ENCODE measurements around the gene RHOA. TPM values are rescaled to one million over a fixed set of nuclear protein-coding genes. Genes with fewer than 3 reads are reported as not detected.

Gene RHOA
- total and polyA plus RNA-seq, 2 of the 13 experiments (the other 11 are each of a cell fraction or from before 2014, with no cell fraction given), result 131 to 177 TPM

- ATAC-seq (no peak), DNase-seq (ENCODE audit: low spot score) (no peak), FAIRE-seq (no peak)
- Histone ChIP-seq H3K27me3 (ENCODE audit: control insufficient read depth in 1 of 2, insufficient read depth in 2 of 2, low read length in 2 of 2) (no peaks in the 10 kb centered on the region; a peak in 2 of 5 replicates), H4K20me1 (ENCODE audit: insufficient read depth, low read length) (no peaks in the 10 kb centered on the region), H3K4me2 (ENCODE audit: low read depth, low read length) (no peak overlapping the region), H3K27ac (ENCODE audit: extremely low read length, insufficient read depth, low read length) (no peak overlapping the region), H3K9ac (ENCODE audit: insufficient read depth, low read depth, low read length) (no peak overlapping the region), H3K36me3 (replicated peaks in 1 of 2; ENCODE audit: control insufficient read depth in 1 of 2, insufficient read depth in 2 of 2, low read length in 2 of 2) (0 out of 5 replicates have a peak, but pooled peaks cover 0 to 2% of the 10 kb centered on the region in 2 experiments), H3K9me3 (ENCODE audit: low read length) (no peaks in the 10 kb centered on the region), H3K4me1 (ENCODE audit: insufficient read depth, low read length) (peaks cover 45% of the 10 kb centered on the region), H3K79me2 (ENCODE audit: insufficient read depth, low read length) (no peaks in the 10 kb centered on the region), H2AFZ (ENCODE audit: low read length) (no peak overlapping the region), H3K4me3 (replicated peaks in 1 of 3; ENCODE audit: insufficient read depth in 1 of 3, low read depth in 2 of 3, low read length in 3 of 3) (no peak overlapping the region)
- in situ Hi-C loops (cut with HindIII; ENCODE audit: extremely low pct_ligation_motif_present, low pct_unique_long_range_greater_than_20kb) (loop anchor here (25.0 kb wide), 2 partner anchors 90 to 265 kb away; partner anchors contain the start of genes CCDC71, KLHDC8B and USP4), intact Hi-C loops (cut with micrococcal nuclease; ENCODE audit: unreplicated experiment) (no loop called here)
- WGBS (ENCODE audit: low lambda C conversion rate), result 100% methylated on average over 2 of the region's 2 CpGs
- CTCF ChIA-PET (ENCODE audit: low intra/inter-chr PET ratio, low total read pairs), result no interaction called here
- TF ChIP-seq XRCC5 (optimal IDR thresholded peaks at IDR 0.05; ENCODE audit: low read length) (no peak), ZNF75D (CRISPR knock-in tag; IDR thresholded peaks at IDR 0.05; ENCODE audit: borderline replicate concordance) (no peak), ZNF562 (CRISPR knock-in tag; IDR thresholded peaks at IDR 0.05; ENCODE audit: borderline replicate concordance) (no peak), ZNF260 (CRISPR knock-in tag; IDR thresholded peaks at IDR 0.05; ENCODE audit: borderline replicate concordance, low read depth) (no peak)
- TF ChIP-seq, protein P1, sequence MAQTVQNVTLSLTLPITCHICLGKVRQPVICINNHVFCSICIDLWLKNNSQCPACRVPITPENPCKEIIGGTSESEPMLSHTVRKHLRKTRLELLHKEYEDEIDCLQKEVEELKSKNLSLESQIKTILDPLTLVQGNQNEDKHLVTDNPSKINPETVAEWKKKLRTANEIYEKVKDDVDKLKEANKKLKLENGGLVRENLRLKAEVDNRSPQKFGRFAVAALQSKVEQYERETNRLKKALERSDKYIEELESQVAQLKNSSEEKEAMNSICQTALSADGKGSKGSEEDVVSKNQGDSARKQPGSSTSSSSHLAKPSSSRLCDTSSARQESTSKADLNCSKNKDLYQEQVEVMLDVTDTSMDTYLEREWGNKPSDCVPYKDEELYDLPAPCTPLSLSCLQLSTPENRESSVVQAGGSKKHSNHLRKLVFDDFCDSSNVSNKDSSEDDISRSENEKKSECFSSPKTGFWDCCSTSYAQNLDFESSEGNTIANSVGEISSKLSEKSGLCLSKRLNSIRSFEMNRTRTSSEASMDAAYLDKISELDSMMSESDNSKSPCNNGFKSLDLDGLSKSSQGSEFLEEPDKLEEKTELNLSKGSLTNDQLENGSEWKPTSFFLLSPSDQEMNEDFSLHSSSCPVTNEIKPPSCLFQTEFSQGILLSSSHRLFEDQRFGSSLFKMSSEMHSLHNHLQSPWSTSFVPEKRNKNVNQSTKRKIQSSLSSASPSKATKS (CRISPR knock-in tag; IDR thresholded peaks at IDR 0.05), result no peak
- POLR2A ChIA-PET, result interaction anchor here (0.7 to 3.6 kb wide), 3 partner anchors 15 to 88 kb away, joined by 3 to 35 read pairs (median 4); partner anchors contain the start of genes RHOA, TCTA and USP4
- no TSS peak for BruUV-seq (replicated peaks)
These were observed 15.8 kb upstream of the RHOA start for GRCh38 chr3:49427586-49427985.

- peaks cover 3% of the 10 kb centered on the region for H3K79me2 ChIP-seq (ENCODE audit: insufficient read depth, low read length)
- H3K9ac ChIP-seq (ENCODE audit: insufficient read depth, low read depth, low read length), result no peak overlapping the region
- in situ Hi-C loops (cut with HindIII; ENCODE audit: extremely low pct_ligation_motif_present, low pct_unique_long_range_greater_than_20kb) (loop anchor here (25.0 kb wide), 2 partner anchors 88 to 263 kb away; partner anchors contain the start of genes CCDC71, KLHDC8B and USP4), intact Hi-C loops (cut with micrococcal nuclease; ENCODE audit: unreplicated experiment) (no loop called here)
- CTCF ChIA-PET (ENCODE audit: low intra/inter-chr PET ratio, low total read pairs), result no interaction called here
- H3K27me3 ChIP-seq (ENCODE audit: control insufficient read depth in 1 of 2, insufficient read depth in 2 of 2, low read length in 2 of 2), result no peaks in the 10 kb centered on the region; a peak in 2 of 5 replicates
- no peak overlapping the region for H3K27ac ChIP-seq (ENCODE audit: extremely low read length, insufficient read depth, low read length)
- no TSS peak for BruUV-seq (replicated peaks)
- H3K36me3 ChIP-seq (replicated peaks in 1 of 2; ENCODE audit: control insufficient read depth in 1 of 2, insufficient read depth in 2 of 2, low read length in 2 of 2), result peaks cover 0 to 2% of the 10 kb centered on the region in 2 experiments; a peak in 1 of 5 replicates
- POLR2A ChIA-PET, result interaction anchor here (1.4 kb wide), 1 partner anchor 85 kb away, joined by 6 read pairs; the partner anchor contains the start of gene USP4
- DNase-seq (ENCODE audit: low spot score), result no peak
- ATAC-seq, result no peak
- H4K20me1 ChIP-seq (ENCODE audit: insufficient read depth, low read length), result no peaks in the 10 kb centered on the region
- WGBS (ENCODE audit: low lambda C conversion rate), result 80% methylated on average over 1 of the region's 6 CpGs
- no peak overlapping the region for H3K4me2 ChIP-seq (ENCODE audit: low read depth, low read length)
- H3K4me3 ChIP-seq (replicated peaks in 1 of 3; ENCODE audit: insufficient read depth in 1 of 3, low read depth in 2 of 3, low read length in 3 of 3), result no peak overlapping the region
- H3K9me3 ChIP-seq (ENCODE audit: low read length), result no peaks in the 10 kb centered on the region
- H3K4me1 ChIP-seq (ENCODE audit: insufficient read depth, low read length), result peaks cover 46% of the 10 kb centered on the region
- no peak for FAIRE-seq
- no peak overlapping the region for H2AFZ ChIP-seq (ENCODE audit: low read length)
- TF ChIP-seq KLF12 (CRISPR knock-in tag; IDR thresholded peaks at IDR 0.05; ENCODE audit: borderline replicate concordance) (no peak), REST (IDR thresholded peaks at IDR 0.05; ENCODE audit: borderline replicate concordance in 1 of 2, low read depth in 1 of 2, low read length in 2 of 2) (no peak), SP140L (CRISPR knock-in tag; IDR thresholded peaks at IDR 0.05; ENCODE audit: borderline replicate concordance) (no peak), ZNF180 (CRISPR knock-in tag; IDR thresholded peaks at IDR 0.05; ENCODE audit: borderline replicate concordance, low read depth) (no peak)
- TF ChIP-seq, protein P2, sequence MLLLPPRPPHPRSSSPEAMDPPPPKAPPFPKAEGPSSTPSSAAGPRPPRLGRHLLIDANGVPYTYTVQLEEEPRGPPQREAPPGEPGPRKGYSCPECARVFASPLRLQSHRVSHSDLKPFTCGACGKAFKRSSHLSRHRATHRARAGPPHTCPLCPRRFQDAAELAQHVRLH (CRISPR knock-in tag; IDR thresholded peaks at IDR 0.05; ENCODE audit: borderline replicate concordance, low read depth), result no peak
These were observed 13.0 kb upstream of the RHOA start for GRCh38 chr3:49424816-49425215.
